NCI-H2171 (cell line): ENCODE results near the gene HS3ST6.
"Not testable (repeated sequence)": the region's sequence is repeated elsewhere in the genome, so short reads cannot be mapped to it uniquely, and the experiment has no call there.

ENCODE experiments used
- DNase-seq: peaks from one replicate; lab custom pipeline; 2025; lab: John Stamatoyannopoulos, UW

Gene HS3ST6

DNA sequence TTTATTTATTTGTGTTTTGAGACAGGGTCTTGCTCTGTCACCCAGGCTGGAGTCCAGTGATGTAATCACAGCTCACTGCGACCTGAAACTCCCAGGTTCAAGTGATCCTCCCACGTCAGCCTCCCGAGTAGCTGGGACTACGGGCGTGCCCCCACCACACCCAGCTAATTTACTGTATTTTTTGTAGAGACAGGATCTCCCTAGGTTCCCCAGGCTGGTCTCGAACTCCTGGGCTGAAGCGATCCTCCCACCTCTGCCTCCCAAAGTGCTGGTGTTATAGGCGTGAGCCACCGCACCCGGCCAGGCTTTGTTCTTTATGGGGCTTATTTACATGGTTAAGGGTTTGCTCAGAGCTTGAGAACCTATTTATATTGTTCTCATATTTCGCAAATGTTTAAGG, 40.4 kb downstream of the HS3ST6 start:
- no peak for DNase-seq

DNA sequence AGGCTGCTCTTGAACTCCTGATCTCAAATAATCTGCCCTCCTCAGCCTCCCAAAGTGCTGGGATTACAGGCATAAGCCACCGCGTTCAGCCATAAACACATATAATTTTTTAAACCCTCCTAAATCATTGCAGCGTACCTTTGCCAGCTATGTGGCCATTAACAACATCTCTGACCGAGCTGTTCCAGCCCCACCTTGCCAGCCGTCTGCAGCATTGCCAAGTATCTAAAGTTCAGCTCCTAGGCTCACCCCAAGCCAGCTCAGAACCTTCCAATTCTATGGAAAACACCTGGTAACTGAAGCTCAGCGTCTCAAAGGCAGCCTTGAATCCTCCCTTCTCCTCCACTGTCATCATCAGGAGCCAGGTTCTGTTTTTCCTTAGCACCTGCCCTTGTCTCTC, 41.1 kb downstream of the HS3ST6 start:
- no peak for DNase-seq

DNA sequence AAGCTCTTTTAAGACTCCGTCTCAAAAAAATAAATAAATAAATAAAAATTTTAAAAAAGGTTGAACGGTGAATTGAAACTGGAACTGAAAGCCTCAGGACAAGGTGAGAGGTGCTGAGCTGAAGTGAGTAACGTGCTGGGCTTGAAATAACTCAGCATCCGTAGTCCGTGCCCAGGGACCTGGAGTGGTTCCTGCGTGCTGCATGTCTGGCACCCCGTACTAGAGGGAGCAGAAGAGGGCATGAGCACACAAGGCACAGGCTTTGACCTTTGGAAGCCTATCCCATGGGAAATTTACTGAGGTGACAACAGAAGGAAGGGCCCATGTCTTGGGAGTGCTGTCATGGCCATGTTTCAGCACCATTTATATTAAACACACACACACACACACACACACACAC, 41.7 kb downstream of the HS3ST6 start:
- DNase-seq: no peak

GRCh38 chr16:1876066-1876465, 42.1 kb downstream of the HS3ST6 start:
- DNase-seq: not testable (repeated sequence)

DNA sequence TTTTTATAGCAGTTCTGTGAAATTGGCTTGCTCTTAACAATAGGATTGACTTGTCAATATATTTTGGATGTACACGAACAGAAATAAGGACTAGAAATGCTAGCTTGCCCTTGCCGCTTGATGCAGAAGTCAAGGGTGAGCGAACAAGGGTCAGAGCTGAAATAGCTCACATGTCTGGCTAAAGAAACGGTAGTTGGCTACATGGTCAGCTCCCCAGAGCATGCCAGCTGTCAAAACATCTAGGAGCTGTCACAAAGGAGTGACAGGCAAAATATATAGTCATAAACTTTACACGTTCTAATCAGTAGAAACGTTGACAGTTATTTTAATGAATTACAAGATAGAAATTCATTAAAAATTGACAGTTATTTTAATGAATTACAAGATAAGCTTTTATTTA, 43.4 kb downstream of the HS3ST6 start:
- DNase-seq: no peak

GRCh38 chr16:1871974-1872635, 46.1 kb downstream of the HS3ST6 start, which contains the start of gene MEIOB:
TSS of gene MEIOB (minus strand) at chr16:1872164. CDS start at chr16:1868175, 3,989 bp downstream.
- no peak for DNase-seq

DNA sequence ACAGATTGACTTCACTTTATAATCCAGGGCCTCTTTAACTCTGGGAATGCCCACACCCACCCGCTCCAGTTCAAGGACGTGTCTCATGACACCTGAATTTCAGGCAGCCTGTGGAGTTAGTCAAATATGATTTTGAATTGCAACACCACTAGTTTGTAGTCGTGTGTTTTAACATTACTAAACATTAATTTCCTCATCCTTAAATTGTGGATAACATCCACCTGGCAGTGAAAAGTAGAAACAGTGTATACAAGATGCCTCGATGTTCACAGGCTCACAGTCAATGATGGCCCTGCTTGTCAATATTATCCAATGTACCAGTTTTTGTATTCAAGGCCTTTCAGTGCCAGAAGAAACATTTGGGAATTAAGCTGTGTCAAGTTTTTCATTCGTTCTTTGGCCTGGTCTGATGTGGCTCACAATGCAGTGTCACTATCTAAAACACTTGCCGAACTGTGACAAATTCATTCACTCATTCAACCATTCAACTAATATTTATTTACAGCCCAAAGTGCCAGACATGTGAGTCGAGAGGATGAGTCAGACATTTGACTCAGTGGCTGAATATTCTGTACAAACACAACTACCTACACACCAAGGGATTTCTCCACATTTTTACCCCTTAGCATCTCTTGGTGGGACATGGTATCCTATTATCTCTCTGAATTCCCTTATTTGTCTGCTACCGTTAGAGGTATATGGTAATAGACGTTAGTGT, 47.7 kb downstream of the HS3ST6 start:
- no peak for DNase-seq

- DNase-seq: no peak
Observed at GRCh38 chr16:1865902-1866690, 52.1 kb downstream of the HS3ST6 start.

GRCh38 chr16:1863681-1864460, 54.3 kb downstream of the HS3ST6 start:
- no peak for DNase-seq

GRCh38 chr16:1862394-1862793, 55.8 kb downstream of the HS3ST6 start:
- DNase-seq: no peak

- no peak for DNase-seq
Observed at GRCh38 chr16:1861730-1862129, 56.5 kb downstream of the HS3ST6 start.
